IMR-90 (cell line): Measurements from ENCODE around the gene KAZN. TPM values are rescaled to one million over a fixed set of nuclear protein-coding genes. Genes with fewer than 3 reads are reported as not detected.

ENCODE experiments used
- ATAC-seq: fragments of 200-7000 bp; cut with Tn5 transposase; 2 replicates; pipeline ENCODE4 v1.9.1; 2020; ENCODE audit warnings: low read depth, mild to moderate bottlenecking, moderate library complexity
- BruUV-seq: library from RNA; stranded (reverse); fragments of 400-500 nt; replicated peaks from 2 replicates; lab custom pipeline; 2021; lab: Mats Ljungman, UMichigan
- CTCF ChIA-PET: fragments of 300-600 bp; formaldehyde crosslinking; extraction: SDS; loops from one replicate; lab custom pipeline; 2021; ENCODE audit warnings: antibody characterized with exemption; lab: Yijun Ruan, JAX
- POLR2A ChIA-PET: fragments of 300-600 bp; sonication (Branson Sonifier 250); formaldehyde crosslinking; loops from one replicate; lab custom pipeline; 2022; ENCODE audit warnings: antibody characterized with exemption; ENCODE audit not compliant: unreplicated experiment; lab: Charles Lee
- DNase-seq: peaks from one replicate; pipeline ENCODE4 v3.0.0; 2013
- H2AFZ ChIP-seq: replicated peaks from 2 replicates; pipeline ENCODE3; 2013; ENCODE audit warnings: low read length, mild to moderate bottlenecking; ENCODE audit not compliant: poor library complexity
- H2AK5ac ChIP-seq: 2 replicates; pipeline ENCODE4 v1.6.1; 2013; ENCODE audit warnings: low read depth, low read length, inconsistent platforms
- H2AK9ac ChIP-seq: replicated peaks from 2 replicates; pipeline ENCODE3; 2013; ENCODE audit warnings: mild to moderate bottlenecking, low read depth, low read length, moderate library complexity; ENCODE audit not compliant: poor library complexity
- H2BK120ac ChIP-seq: 2 replicates; pipeline ENCODE4 v1.6.1; 2013; ENCODE audit warnings: low read depth, low read length, inconsistent platforms
- H2BK15ac ChIP-seq: 3 replicates; pipeline ENCODE4 v1.6.1; 2013; ENCODE audit warnings: low read depth, low read length, inconsistent platforms
- H2BK20ac ChIP-seq: 2 replicates; pipeline ENCODE4 v1.6.1; 2013; ENCODE audit warnings: low read depth, mild to moderate bottlenecking, inconsistent platforms, low read length, moderate library complexity
- H2BK5ac ChIP-seq: 2 replicates; pipeline ENCODE4 v1.6.1; 2013; ENCODE audit warnings: mild to moderate bottlenecking, low read depth, low read length, inconsistent platforms; ENCODE audit not compliant: poor library complexity, severe bottlenecking
- H3K14ac ChIP-seq: replicated peaks from 2 replicates; pipeline ENCODE4 v1.6.1; 2013; ENCODE audit warnings: low read depth, low read length, inconsistent platforms
- H3K18ac ChIP-seq: 2 replicates; pipeline ENCODE4 v1.6.1; 2013; ENCODE audit warnings: low read depth, low read length, control low read depth
- H3K23ac ChIP-seq: 2 replicates; pipeline ENCODE4 v1.6.1; 2013; ENCODE audit warnings: low read depth, low read length, inconsistent platforms
- H3K27ac ChIP-seq: 2 replicates; pipeline ENCODE4 v1.5.1; 2013; ENCODE audit warnings: mild to moderate bottlenecking, control low read depth, low read length; ENCODE audit not compliant: insufficient read depth
- H3K27me3 ChIP-seq: 2 replicates; pipeline ENCODE4 v1.6.1; 2013; ENCODE audit warnings: low read length; ENCODE audit not compliant: control insufficient read depth, insufficient read depth
- H3K36me3 ChIP-seq: 2 replicates; pipeline ENCODE4 v1.6.1; 2013; ENCODE audit warnings: low read length, mixed read lengths; ENCODE audit not compliant: control insufficient read depth, insufficient read depth
- H3K4ac ChIP-seq: 2 replicates; pipeline ENCODE4 v1.6.1; 2013; ENCODE audit warnings: low read depth, low read length, inconsistent platforms
- H3K4me1 ChIP-seq: 2 replicates; pipeline ENCODE4 v1.6.1; 2013; ENCODE audit warnings: low read length, mixed read lengths; ENCODE audit not compliant: control insufficient read depth, insufficient read depth
- H3K4me2 ChIP-seq: 2 replicates; pipeline ENCODE4 v1.6.1; 2013; ENCODE audit warnings: low read depth, mild to moderate bottlenecking, control low read depth, low read length, moderate library complexity
- H3K4me3 ChIP-seq: 2 replicates; pipeline ENCODE4 v1.5.1; 2013; ENCODE audit warnings: low read depth, mild to moderate bottlenecking, control low read depth, low read length, moderate library complexity; ENCODE audit not compliant: insufficient read depth
- H3K56ac ChIP-seq: 2 replicates; pipeline ENCODE4 v1.6.1; 2013; ENCODE audit warnings: low read length, inconsistent platforms; ENCODE audit not compliant: insufficient read depth; ENCODE audit errors: extremely low read depth
- H3K79me1 ChIP-seq, 2 experiments: 2 replicates each; pipeline ENCODE4 v1.6.1; 2013; ENCODE audit warnings: low read length in 2 of 2, inconsistent platforms in 1 of 2, low read depth in 1 of 2
- H3K9ac ChIP-seq: 2 replicates; pipeline ENCODE4 v1.6.1; 2013; ENCODE audit warnings: low read depth, low read length, control low read depth
- H3K9me1 ChIP-seq: 2 replicates; pipeline ENCODE4 v1.6.1; 2013; ENCODE audit warnings: low read length, inconsistent platforms; ENCODE audit not compliant: insufficient read depth
- H3K9me3 ChIP-seq: 2 replicates; pipeline ENCODE4 v1.6.1; 2013; ENCODE audit warnings: low read length; ENCODE audit not compliant: control insufficient read depth, insufficient read depth
- H4K20me1 ChIP-seq: 2 replicates; pipeline ENCODE4 v1.6.1; 2013; ENCODE audit warnings: low read length, inconsistent platforms; ENCODE audit not compliant: insufficient read depth
- H4K5ac ChIP-seq: 2 replicates; pipeline ENCODE4 v1.6.1; 2013; ENCODE audit warnings: mild to moderate bottlenecking, low read depth, low read length, control low read depth
- H4K8ac ChIP-seq, 2 experiments: 2 replicates each; pipeline ENCODE4 v1.6.1; 2013; ENCODE audit warnings: low read depth in 2 of 2, low read length in 2 of 2, control low read depth in 1 of 2, inconsistent platforms in 1 of 2
- H4K91ac ChIP-seq: 2 replicates; pipeline ENCODE4 v1.6.1; 2013; ENCODE audit warnings: low read depth, low read length, inconsistent platforms; ENCODE audit not compliant: insufficient read depth
- BHLHE40 ChIP-seq: fragments of 150-350 bp; IDR thresholded peaks from 2 replicates; pipeline ENCODE4 v1.6.1; 2016; ENCODE audit warnings: mild to moderate bottlenecking, low read depth, low read length
- CEBPB ChIP-seq: IDR thresholded peaks from 2 replicates; pipeline ENCODE4 v1.6.1; 2012; ENCODE audit warnings: low read depth, low read length, improper control_type of control experiment
- CHD1 ChIP-seq: IDR thresholded peaks from 2 replicates; pipeline ENCODE4 v1.6.1; 2012; ENCODE audit warnings: low read depth, low read length, improper control_type of control experiment
- FOS ChIP-seq: fragments of 150-350 bp; IDR thresholded peaks from 2 replicates; pipeline ENCODE4 v1.6.1; 2016; ENCODE audit warnings: low read depth, low read length
- MAFK ChIP-seq: IDR thresholded peaks from 2 replicates; pipeline ENCODE4 v1.6.1; 2012; ENCODE audit warnings: low read depth, low read length, improper control_type of control experiment
- MAZ ChIP-seq: IDR thresholded peaks from 2 replicates; pipeline ENCODE4 v1.6.1; 2012; ENCODE audit warnings: low read depth, mild to moderate bottlenecking, low read length, improper control_type of control experiment, moderate library complexity, borderline replicate concordance
- MXI1 ChIP-seq: IDR thresholded peaks from 2 replicates; pipeline ENCODE4 v1.6.1; 2012; ENCODE audit warnings: low read depth, mild to moderate bottlenecking, low read length, moderate library complexity, borderline replicate concordance
- NFE2L2 ChIP-seq: fragments of 150-350 bp; IDR thresholded peaks from 2 replicates; pipeline ENCODE4 v1.6.1; 2016; ENCODE audit warnings: low read depth, mild to moderate bottlenecking, low read length
- POLR2A ChIP-seq: IDR thresholded peaks from 2 replicates; pipeline ENCODE4 v1.6.1; 2012; ENCODE audit warnings: mild to moderate bottlenecking, low read depth, low read length
- RAD21 ChIP-seq: IDR thresholded peaks from 2 replicates; pipeline ENCODE4 v1.6.1; 2012; ENCODE audit warnings: low read length, improper control_type of control experiment
- RCOR1 ChIP-seq: IDR thresholded peaks from 2 replicates; pipeline ENCODE4 v1.6.1; 2012; ENCODE audit warnings: mild to moderate bottlenecking, low read length, improper control_type of control experiment; ENCODE audit not compliant: insufficient replicate concordance
- RFX5 ChIP-seq: IDR thresholded peaks from 2 replicates; pipeline ENCODE4 v1.8.0; 2012; ENCODE audit warnings: low read depth, mild to moderate bottlenecking, low read length, moderate library complexity
- SMC3 ChIP-seq: fragments of 150-350 bp; IDR thresholded peaks from 2 replicates; pipeline ENCODE4 v1.6.1; 2016; ENCODE audit warnings: low read depth, mild to moderate bottlenecking, antibody characterized with exemption, low read length, moderate library complexity
- WGBS, 2 experiments: methylation state at CpG; one replicate each; pipeline versions ENCODE4 v1.1.5 to v1.1.7; 2013; ENCODE audit warnings: missing lambda C conversion rate in 2 of 2; ENCODE audit not compliant: insufficient read length in 1 of 2; ENCODE audit errors: extremely low coverage in 2 of 2; 5-methylcytosine and 5-hydroxymethylcytosine counted together
- dilution Hi-C: fragments of 300-500 bp; cut with HindIII; formaldehyde crosslinking; loops from one replicate; pipeline ENCODE4 v1.14.3; 2018; ENCODE audit warnings: low sequenced_read_pairs; ENCODE audit not compliant: unreplicated experiment
- in situ Hi-C: fragments of 300-500 bp; cut with MboI; formaldehyde crosslinking; loops from 3 replicates; pipeline ENCODE4 v1.14.3; 2019; ENCODE audit warnings: low sequenced_read_pairs, inconsistent platforms, mixed read lengths
- intact Hi-C: fragments of 100-400 bp; cut with micrococcal nuclease; formaldehyde crosslinking; loops from 2 replicates; pipeline ENCODE4 v1.10.0; 2022
- polyA plus RNA-seq, 3 experiments: library from polyadenylated mRNA; depleted of rRNA; stranded (reverse); fragments of >200 nt; gene quantifications; 2 replicates each; pipeline ENCODE4 v1.2.3, GENCODE V29; 2012; ENCODE audit warnings: low replicate concordance in 1 of 3
- total RNA-seq: library from RNA; depleted of rRNA; stranded (reverse); fragments of >200 nt; gene quantifications from 2 replicates; pipeline ENCODE4 v1.2.3, GENCODE V29; 2012
- TF ChIP-seq, protein P1 (sequence below): fragments of 150-350 bp; IDR thresholded peaks from 2 replicates; pipeline ENCODE4 v1.6.1; 2017; ENCODE audit warnings: mild to moderate bottlenecking, antibody characterized with exemption, low read length, low read depth
- TF ChIP-seq, protein P2 (sequence below): conservative IDR thresholded peaks from 2 replicates; pipeline ENCODE4 v1.5.1; 2012; ENCODE audit warnings: mild to moderate bottlenecking, low read depth, low read length, improper control_type of control experiment
- TF ChIP-seq, protein P3 (sequence below): fragments of 150-350 bp; IDR thresholded peaks from 2 replicates; pipeline ENCODE4 v1.6.1; 2016; ENCODE audit warnings: low read depth, mild to moderate bottlenecking, low read length, moderate library complexity, borderline replicate concordance

Gene KAZN
- total and polyA plus RNA-seq, 2 of the 4 experiments (the other 2 are of a cell fraction), result 5.2 to 10.5 TPM

DNA sequence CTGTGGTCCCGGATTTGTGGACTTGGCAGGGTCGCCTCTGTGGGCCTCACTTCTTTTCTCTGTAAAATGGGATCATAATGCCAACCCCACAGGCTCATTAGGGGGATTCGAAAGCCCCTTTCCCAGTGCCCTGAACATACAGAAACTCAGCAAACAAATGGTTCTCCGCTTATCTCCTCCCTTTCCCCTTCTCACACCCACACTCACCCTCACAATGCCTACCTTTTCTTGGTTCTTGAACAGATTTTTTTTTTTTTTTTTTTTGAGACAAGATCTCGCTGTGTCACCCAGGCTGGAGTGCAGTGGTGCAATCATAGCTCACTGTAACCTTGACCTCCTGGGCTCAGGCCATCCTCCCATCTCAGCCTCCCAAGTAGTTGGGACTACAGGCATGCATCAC is 175.7 kb downstream of the KAZN start:
- in situ Hi-C loops, result no loop called here
- no peak overlapping the region for H2BK15ac ChIP-seq
- H3K9me3 ChIP-seq, result 0 out of 2 replicates have a peak, but pooled peaks cover 2% of the 10 kb centered on the region
- TF ChIP-seq MXI1 (no peak), BHLHE40 (no peak), MAFK (no peak), CHD1 (no peak), FOS (no peak), SMC3 (no peak), POLR2A (no peak), RFX5 (no peak), RCOR1 (no peak), RAD21 (no peak), CEBPB (no peak), MAZ (no peak), NFE2L2 (no peak)
- TF ChIP-seq, protein P1, sequence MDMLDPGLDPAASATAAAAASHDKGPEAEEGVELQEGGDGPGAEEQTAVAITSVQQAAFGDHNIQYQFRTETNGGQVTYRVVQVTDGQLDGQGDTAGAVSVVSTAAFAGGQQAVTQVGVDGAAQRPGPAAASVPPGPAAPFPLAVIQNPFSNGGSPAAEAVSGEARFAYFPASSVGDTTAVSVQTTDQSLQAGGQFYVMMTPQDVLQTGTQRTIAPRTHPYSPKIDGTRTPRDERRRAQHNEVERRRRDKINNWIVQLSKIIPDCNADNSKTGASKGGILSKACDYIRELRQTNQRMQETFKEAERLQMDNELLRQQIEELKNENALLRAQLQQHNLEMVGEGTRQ, result no peak
- TF ChIP-seq, protein P2, sequence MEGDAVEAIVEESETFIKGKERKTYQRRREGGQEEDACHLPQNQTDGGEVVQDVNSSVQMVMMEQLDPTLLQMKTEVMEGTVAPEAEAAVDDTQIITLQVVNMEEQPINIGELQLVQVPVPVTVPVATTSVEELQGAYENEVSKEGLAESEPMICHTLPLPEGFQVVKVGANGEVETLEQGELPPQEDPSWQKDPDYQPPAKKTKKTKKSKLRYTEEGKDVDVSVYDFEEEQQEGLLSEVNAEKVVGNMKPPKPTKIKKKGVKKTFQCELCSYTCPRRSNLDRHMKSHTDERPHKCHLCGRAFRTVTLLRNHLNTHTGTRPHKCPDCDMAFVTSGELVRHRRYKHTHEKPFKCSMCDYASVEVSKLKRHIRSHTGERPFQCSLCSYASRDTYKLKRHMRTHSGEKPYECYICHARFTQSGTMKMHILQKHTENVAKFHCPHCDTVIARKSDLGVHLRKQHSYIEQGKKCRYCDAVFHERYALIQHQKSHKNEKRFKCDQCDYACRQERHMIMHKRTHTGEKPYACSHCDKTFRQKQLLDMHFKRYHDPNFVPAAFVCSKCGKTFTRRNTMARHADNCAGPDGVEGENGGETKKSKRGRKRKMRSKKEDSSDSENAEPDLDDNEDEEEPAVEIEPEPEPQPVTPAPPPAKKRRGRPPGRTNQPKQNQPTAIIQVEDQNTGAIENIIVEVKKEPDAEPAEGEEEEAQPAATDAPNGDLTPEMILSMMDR, result no peak
- TF ChIP-seq, protein P3, sequence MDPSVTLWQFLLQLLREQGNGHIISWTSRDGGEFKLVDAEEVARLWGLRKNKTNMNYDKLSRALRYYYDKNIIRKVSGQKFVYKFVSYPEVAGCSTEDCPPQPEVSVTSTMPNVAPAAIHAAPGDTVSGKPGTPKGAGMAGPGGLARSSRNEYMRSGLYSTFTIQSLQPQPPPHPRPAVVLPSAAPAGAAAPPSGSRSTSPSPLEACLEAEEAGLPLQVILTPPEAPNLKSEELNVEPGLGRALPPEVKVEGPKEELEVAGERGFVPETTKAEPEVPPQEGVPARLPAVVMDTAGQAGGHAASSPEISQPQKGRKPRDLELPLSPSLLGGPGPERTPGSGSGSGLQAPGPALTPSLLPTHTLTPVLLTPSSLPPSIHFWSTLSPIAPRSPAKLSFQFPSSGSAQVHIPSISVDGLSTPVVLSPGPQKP, result no peak
- H4K91ac ChIP-seq, result no peak overlapping the region
- no peak overlapping the region for H2BK120ac ChIP-seq
- H3K79me1 ChIP-seq, result no peaks in the 10 kb centered on the region
- H3K27ac ChIP-seq, result no peak overlapping the region
- DNase-seq (no peak), ATAC-seq (no peak)
- intact Hi-C loops, result no loop called here
- ChIA-PET CTCF (interaction anchor here (0.6 kb wide), 1 partner anchor 271 kb away, joined by 3 read pairs; no protein-coding TSS in a partner anchor), POLR2A (no interaction called here)
- H3K56ac ChIP-seq, result no peak overlapping the region
- no peaks in the 10 kb centered on the region for H3K36me3 ChIP-seq
- H3K9me1 ChIP-seq, result no peaks in the 10 kb centered on the region
- H4K20me1 ChIP-seq, result no peaks in the 10 kb centered on the region
- H3K9ac ChIP-seq, result no peak overlapping the region
- H2AK5ac ChIP-seq, result no peak overlapping the region
- dilution Hi-C loops, result no loop called here
- H3K23ac ChIP-seq, result no peak overlapping the region
- H2AK9ac ChIP-seq, result no peak overlapping the region
- no peak overlapping the region for H2BK20ac ChIP-seq
- H3K27me3 ChIP-seq, result no peaks in the 10 kb centered on the region
- H2BK5ac ChIP-seq, result no peak overlapping the region
- H3K18ac ChIP-seq, result no peak overlapping the region
- H3K4me1 ChIP-seq, result no peaks in the 10 kb centered on the region
- H4K8ac ChIP-seq, result no peak overlapping the region
- H3K4ac ChIP-seq, result no peak overlapping the region
- 63% methylated on average over 3 of the region's 5 CpGs; no CpG with 5 or more reads in 1 of the 2 experiments for WGBS, 2 experiments
- H3K4me3 ChIP-seq, result no peak overlapping the region
- H4K5ac ChIP-seq, result no peak overlapping the region
- BruUV-seq, result no TSS peak
- H2AFZ ChIP-seq, result no peak overlapping the region
- H3K14ac ChIP-seq, result no peak overlapping the region
- no peak overlapping the region for H3K4me2 ChIP-seq
